Cardiac muscle cell (in vitro differentiated cells and primary cell): Measurements from ENCODE around the gene CGNL1. TPM values are rescaled to one million over a fixed set of nuclear protein-coding genes. Genes with fewer than 3 reads are reported as not detected.

ENCODE experiments used
- DNase-seq, 2 donors: peaks; one replicate each; pipeline versions ENCODE4 v3.0.0 to v3.0.0-alpha.2; 2010 to 2017; ENCODE audit warnings: low read depth in 1 of 2, low spot score in 1 of 2
- H3K27ac ChIP-seq: fragments of 200-600 bp; sonication (generic); 2 replicates; pipeline ENCODE4 v1.5.1; 2016
- H3K27me3 ChIP-seq: fragments of 200-600 bp; sonication (generic); 2 replicates; pipeline ENCODE4 v1.6.0; 2016; ENCODE audit warnings: control low read depth
- H3K36me3 ChIP-seq: fragments of 200-600 bp; sonication (generic); 2 replicates; pipeline ENCODE4 v1.5.1; 2016; ENCODE audit warnings: control low read depth
- H3K4me1 ChIP-seq: fragments of 200-600 bp; sonication (generic); 2 replicates; pipeline ENCODE4 v1.8.1; 2017; ENCODE audit warnings: low read depth, mild to moderate bottlenecking, mixed run types
- H3K4me3 ChIP-seq: fragments of 200-600 bp; sonication (generic); 2 replicates; pipeline ENCODE4 v1.5.1; 2016; ENCODE audit warnings: mild to moderate bottlenecking
- H3K9me3 ChIP-seq: fragments of 200-600 bp; sonication (generic); 2 replicates; pipeline ENCODE4 v1.5.1; 2017; ENCODE audit warnings: low read depth, mild to moderate bottlenecking, control low read depth
- polyA plus RNA-seq: library from polyadenylated mRNA; unstranded; fragments of >200 nt; fragmentation: Nextera tagmentation; extraction: Ambion mirVana; gene quantifications from 2 replicates; pipeline ENCODE4 v1.2.1, GENCODE V29; 2016
- total RNA-seq: library from RNA; depleted of rRNA; stranded (reverse); fragments of >200 nt; gene quantifications from 2 replicates; pipeline ENCODE4 v1.2.3, GENCODE V29; 2016
- TF ChIP-seq, protein P1 (sequence below): IDR thresholded peaks from 2 replicates; pipeline ENCODE4 v1.5.1; 2012; ENCODE audit warnings: low read depth, mild to moderate bottlenecking, low read length

CGNL1 gene
- total and polyA plus RNA-seq, 2 experiments from 2014 or later = 62.9 to 134 TPM

DNA sequence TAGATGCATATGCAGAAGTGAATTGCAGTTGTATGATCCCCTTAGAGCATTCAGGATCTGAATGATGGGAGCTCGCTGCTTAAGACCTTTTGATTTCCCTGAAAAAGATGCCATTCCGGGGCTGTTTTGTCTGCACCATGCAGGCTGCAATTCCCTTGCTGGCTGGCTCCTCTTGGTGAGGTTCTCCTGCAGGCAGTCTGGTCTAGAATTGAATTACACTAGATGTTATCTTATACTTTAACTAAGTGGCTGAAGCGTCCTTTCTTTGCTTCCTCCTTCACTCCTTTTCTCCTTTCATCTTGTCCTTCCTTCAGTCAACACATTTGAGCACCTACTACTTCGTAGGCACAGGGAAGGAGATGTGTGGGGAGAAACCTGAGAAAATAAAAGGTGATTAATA lies 196.8 kb downstream of the CGNL1 start:
- Histone ChIP-seq H3K27me3 (no peaks in the 10 kb centered on the region), H3K4me3 (no peak overlapping the region), H3K9me3 (no peaks in the 10 kb centered on the region), H3K4me1 (peaks cover 4% of the 10 kb centered on the region), H3K27ac (no peak overlapping the region), H3K36me3 (no peaks in the 10 kb centered on the region)
- no peak for DNase-seq
- TF ChIP-seq, protein P1, sequence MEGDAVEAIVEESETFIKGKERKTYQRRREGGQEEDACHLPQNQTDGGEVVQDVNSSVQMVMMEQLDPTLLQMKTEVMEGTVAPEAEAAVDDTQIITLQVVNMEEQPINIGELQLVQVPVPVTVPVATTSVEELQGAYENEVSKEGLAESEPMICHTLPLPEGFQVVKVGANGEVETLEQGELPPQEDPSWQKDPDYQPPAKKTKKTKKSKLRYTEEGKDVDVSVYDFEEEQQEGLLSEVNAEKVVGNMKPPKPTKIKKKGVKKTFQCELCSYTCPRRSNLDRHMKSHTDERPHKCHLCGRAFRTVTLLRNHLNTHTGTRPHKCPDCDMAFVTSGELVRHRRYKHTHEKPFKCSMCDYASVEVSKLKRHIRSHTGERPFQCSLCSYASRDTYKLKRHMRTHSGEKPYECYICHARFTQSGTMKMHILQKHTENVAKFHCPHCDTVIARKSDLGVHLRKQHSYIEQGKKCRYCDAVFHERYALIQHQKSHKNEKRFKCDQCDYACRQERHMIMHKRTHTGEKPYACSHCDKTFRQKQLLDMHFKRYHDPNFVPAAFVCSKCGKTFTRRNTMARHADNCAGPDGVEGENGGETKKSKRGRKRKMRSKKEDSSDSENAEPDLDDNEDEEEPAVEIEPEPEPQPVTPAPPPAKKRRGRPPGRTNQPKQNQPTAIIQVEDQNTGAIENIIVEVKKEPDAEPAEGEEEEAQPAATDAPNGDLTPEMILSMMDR = no peak

DNA sequence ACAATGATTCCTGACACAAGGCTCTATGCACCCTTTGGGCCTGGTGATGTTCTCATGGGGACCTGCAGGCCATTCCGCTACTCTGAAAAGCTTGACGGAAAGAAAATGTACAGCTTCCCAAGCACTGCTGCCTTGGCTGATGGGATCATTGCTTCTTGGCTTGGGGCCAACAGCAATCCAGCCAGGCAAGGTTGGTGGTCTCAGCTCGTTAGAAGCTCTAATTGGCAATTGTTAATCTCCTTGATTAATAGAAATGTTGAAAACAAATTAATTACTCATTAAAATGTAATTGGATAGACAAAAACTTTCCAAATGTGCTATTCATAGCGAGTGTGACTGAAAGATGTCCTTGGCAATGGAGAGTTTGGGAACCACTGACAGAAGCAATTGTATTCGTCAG lies 199.1 kb downstream of the CGNL1 start:
- Histone ChIP-seq H3K36me3 (no peaks in the 10 kb centered on the region), H3K4me1 (peaks cover 4% of the 10 kb centered on the region), H3K9me3 (no peaks in the 10 kb centered on the region), H3K27me3 (no peaks in the 10 kb centered on the region), H3K27ac (no peak overlapping the region), H3K4me3 (no peak overlapping the region)
- DNase-seq = no peak
- TF ChIP-seq, protein P1 = no peak

DNA sequence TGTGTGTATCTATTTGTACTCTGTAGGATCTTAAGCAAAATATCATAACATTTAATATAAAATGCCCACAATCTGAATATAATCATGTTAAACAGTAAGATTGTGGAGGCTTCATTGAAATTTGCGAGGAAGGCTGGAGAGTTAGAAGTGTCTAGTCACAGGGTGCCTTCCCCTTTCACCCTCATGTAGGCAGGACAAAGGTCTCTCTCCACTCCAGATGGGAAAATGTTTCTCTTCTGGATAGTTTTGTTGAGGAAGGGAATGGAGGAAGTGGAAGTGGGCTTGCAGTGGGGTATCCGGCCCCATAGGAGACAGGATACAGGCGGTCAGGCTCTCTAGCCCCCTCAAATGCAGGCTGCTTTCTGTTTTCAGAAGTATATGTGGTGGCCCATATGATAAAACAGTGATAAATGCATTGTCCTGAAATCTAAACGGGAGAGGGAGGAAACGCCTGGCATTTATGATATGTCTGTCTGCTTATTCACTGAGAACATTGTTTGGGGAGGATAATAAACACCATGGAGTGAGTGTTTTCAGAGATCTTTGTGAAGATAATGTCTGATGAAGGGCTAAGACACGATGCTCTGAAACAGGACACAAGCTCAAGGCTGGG lies 202.1 kb downstream of the CGNL1 start:
- Histone ChIP-seq H3K4me1 (peaks cover 5% of the 10 kb centered on the region), H3K27ac (no peak overlapping the region), H3K27me3 (no peaks in the 10 kb centered on the region), H3K9me3 (no peaks in the 10 kb centered on the region), H3K4me3 (no peak overlapping the region), H3K36me3 (no peaks in the 10 kb centered on the region)
- no peak for DNase-seq
- TF ChIP-seq, protein P1 = no peak

DNA sequence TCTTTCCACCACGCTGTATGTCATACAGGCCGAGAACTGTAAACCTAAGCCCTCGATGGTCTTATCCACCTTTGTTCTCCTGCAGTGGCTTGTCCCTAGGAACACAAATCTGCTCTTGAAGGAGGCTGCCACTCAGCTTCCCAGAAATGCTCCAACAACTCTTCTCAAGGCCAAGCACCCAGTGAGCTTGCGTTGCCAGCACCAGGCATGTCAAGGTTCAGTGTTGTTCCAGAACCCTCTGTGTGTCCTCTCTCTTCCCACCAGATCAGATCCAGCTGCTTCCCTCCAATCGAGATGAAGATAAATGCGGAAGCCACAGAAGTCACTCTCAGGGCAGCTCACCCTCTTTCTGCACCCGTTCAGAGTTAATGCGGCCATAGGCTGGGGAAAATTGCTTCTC lies 204.1 kb downstream of the CGNL1 start:
- TF ChIP-seq, protein P1 = no peak
- Histone ChIP-seq H3K27ac (no peak overlapping the region), H3K27me3 (no peaks in the 10 kb centered on the region), H3K4me1 (peaks cover 4% of the 10 kb centered on the region), H3K4me3 (no peak overlapping the region), H3K9me3 (no peaks in the 10 kb centered on the region), H3K36me3 (no peaks in the 10 kb centered on the region)
- no peak for DNase-seq

DNA sequence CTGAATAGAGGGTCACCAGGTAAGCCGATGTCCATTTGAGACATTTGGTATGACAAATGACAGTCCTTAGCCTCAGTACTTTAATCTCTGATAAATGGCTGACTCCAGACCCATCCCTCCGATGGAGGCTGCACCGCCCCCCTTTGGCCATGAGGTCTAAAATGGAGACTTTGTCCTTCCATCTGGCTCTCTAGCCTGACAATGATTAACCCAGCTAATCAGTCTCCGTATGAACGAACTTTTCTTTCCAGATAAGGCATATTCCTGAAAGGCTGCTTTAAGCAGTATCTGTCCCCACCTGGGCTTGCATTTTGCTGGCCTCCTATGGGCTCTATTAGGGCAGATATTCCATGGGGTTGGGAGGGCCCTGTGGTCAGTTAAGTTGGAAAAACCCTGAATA lies 204.6 kb downstream of the CGNL1 start:
- no peak for DNase-seq
- Histone ChIP-seq H3K4me3 (no peak overlapping the region), H3K4me1 (peaks cover 4% of the 10 kb centered on the region), H3K9me3 (no peaks in the 10 kb centered on the region), H3K27me3 (no peaks in the 10 kb centered on the region), H3K36me3 (no peaks in the 10 kb centered on the region), H3K27ac (no peak overlapping the region)
- TF ChIP-seq, protein P1 = no peak
